NCI-H128 (cell line): ENCODE results near the gene SLC26A6.

ENCODE experiments used
- DNase-seq: peaks from one replicate; lab custom pipeline; 2025; ENCODE audit not compliant: unreplicated experiment; lab: John Stamatoyannopoulos, UW

Gene SLC26A6, protein sequence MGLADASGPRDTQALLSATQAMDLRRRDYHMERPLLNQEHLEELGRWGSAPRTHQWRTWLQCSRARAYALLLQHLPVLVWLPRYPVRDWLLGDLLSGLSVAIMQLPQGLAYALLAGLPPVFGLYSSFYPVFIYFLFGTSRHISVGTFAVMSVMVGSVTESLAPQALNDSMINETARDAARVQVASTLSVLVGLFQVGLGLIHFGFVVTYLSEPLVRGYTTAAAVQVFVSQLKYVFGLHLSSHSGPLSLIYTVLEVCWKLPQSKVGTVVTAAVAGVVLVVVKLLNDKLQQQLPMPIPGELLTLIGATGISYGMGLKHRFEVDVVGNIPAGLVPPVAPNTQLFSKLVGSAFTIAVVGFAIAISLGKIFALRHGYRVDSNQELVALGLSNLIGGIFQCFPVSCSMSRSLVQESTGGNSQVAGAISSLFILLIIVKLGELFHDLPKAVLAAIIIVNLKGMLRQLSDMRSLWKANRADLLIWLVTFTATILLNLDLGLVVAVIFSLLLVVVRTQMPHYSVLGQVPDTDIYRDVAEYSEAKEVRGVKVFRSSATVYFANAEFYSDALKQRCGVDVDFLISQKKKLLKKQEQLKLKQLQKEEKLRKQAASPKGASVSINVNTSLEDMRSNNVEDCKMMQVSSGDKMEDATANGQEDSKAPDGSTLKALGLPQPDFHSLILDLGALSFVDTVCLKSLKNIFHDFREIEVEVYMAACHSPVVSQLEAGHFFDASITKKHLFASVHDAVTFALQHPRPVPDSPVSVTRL

DNA sequence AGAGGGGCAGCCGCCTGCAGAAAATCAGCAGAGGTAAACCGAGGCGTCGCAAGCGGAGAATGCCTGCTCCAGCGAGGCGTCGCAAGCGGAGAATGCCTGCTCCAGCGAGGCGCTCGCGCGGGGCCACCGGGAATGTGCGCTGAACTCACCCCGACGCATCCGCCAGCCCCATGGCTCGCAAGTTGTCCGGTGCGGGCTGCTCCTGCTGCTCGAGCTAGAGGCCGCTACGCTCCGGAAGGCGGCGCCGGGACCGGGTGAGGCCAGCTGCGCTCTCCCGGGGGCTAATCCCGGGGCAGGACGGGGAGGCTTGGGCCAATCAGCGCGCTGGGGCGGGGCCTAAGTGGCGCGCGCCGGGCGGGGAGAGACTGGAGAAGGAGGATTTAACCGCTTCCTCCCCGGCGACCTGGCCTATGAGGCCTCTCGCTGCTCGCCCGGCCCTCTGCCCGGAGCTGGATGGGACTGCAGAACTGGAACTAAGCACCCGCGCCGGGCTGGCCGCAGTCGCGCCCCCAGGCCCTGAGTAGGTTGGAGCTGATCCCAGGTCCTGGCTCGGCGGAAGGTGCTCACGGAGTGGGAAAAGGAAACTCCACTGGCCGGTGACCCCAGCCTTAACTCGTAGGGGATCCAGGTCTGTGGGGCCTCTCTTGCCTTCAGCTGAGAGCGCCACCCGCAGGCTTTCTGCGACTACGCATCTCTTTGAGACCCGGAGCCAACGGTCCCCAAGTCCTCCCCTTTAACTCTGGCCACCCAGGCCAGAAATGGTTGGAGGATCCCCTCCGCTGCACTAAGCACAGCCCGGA lies at the start of gene SLC26A6:
TSS of gene SLC26A6 (minus strand) at position 240 of the 800 bp plus-strand sequence. CDS start at position 172, 68 bp downstream.
- peak; percentile 81 for DNase-seq

DNA sequence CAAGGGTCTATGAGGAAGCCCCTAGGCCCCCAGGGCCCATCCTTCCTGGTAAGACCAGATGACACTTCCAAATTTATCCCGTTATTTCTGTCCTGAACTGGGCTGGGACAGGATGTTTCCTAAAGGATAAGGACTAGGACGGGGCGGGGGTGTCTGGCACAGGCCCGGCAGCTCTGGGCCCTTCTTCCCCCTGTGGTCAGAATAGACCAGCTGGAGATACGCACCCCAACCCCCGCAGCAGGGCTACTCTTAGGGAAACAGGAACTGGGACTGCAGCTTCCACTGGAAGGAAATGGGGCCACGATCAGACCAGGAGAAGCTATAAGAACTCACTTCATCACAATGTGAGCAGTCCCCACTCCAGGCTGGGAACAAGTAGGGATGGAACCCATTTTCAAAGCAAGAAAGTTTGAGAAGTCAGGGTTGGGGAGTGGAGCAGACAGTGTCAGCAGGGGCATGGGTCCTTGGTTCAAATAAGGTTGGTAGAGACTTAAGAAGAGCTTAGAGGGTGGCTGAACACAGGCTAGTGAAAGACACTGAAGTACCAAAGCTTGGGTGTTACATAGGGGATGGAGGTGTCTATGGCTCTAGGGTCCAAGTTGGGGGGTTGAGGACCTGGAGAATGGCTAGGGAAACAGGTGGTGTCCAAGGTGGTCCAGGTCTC lies 49.4 kb upstream of the SLC26A6 start:
- DNase-seq = no peak

DNA sequence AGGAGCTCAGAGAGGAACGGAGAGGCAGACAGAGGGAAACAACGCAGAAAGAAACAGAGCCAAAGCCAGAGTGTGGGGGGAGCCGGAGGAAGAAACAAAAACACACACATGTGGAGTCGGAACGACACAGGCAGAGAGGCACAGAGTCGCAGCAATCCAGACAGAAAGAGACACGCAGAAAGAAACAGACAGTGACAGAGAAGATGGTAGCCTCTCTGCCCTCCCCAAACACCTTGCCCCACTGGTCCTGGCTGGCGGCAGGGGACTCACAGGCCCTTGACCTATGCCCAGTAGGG lies 48.7 kb upstream of the SLC26A6 start:
- DNase-seq = no peak

DNA sequence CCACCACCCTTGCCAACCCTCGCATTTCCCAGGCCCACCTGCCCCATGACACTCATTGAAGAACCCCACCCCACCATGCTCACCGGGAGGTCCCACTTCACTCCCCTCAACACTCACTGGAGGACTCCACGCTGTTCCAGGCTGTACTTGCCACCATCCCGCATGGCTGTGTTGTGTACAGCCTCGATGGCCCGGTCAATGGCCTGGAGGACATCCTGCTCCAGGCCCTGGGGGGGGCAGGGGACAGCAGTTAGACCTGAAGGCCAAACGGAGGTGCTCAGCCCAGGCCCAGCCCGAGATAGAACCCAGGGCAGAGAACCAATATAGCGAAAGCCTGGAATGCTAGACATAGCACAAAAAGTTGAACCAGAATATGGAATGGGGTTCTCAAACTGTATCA lies 47.5 kb upstream of the SLC26A6 start:
- no peak for DNase-seq

DNA sequence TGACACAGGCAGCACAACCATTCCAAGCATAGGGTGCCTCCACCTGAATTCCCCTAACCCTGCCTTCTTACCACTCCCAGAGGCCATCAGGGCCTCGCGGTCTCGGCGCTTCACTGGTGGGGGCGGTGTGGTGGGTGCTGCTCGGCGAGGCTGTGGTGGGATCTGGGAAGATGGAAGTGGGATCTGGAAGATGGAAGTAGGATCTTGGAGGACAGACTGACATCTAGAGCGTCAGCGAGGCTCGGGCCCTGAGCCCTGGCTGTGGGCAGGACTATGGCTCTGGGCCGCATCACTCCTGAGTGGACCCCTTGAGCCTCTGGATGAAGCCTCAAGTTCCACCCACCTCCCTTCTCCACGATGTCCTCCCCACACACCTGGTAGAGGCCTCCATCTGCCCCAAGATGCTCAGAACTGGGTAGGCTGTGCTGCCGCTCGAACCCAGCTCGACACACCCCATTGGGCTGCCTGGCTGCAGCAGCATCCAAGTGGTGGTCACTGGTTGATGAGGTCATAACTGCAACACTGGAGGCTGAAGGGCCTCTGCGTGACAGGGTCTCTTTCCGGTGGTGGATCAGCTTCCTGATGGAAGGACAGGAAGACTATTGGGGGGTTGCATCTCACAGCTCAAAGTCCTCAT lies 46.8 kb upstream of the SLC26A6 start:
- DNase-seq = no peak

DNA sequence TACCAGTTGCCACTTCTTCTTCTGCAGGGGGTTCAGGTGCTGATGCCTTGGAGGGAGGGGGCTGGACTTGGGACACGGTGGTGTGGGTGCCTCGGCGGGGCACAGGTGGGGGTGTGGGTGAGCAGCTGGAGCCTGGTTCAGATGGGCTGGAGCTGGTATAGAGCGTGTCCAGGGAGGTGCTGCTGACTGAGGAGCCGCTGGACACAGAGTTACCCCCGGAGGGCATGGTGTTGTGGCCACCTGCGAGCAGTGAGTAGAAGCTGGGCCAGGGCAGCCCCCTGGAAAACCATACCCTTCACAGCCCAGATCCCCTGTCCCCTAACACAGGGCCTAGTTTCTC lies 46.2 kb upstream of the SLC26A6 start:
- no peak for DNase-seq

DNA sequence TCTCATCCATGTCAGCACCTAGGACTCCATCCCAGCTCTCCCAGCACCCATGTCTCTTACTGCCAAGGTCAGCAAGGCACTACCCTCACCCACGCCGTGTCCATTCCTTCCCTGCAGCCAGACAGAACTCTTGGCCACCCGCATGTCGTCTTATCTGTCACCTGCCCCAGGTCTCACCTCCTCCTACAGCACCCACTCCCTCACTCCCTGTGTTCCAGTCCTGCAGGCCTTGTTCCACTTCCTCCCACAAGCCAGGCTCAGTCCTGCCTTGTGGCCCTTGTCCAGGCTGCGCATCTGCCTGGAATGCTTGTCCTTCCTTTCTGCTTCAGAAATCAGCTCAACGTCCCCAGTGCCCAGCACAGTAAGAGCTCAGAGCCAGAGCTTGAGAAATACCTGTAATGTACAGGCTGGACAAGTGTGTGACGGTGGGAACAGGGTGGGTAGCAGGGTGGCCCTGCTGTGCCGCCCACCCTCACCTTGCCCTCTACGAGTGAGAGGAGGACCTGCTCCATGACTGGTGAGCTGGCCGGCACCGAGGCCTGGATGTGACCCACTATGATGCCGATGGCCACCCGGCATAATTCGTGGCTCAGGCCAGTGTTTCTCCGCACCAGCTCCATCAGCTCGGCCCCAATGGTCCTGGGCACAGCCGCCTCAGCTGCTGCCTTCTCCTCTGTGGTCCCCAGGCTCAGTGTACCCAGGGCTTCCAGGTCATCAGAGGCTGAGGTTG lies 45.7 kb upstream of the SLC26A6 start:
- no peak for DNase-seq

DNA sequence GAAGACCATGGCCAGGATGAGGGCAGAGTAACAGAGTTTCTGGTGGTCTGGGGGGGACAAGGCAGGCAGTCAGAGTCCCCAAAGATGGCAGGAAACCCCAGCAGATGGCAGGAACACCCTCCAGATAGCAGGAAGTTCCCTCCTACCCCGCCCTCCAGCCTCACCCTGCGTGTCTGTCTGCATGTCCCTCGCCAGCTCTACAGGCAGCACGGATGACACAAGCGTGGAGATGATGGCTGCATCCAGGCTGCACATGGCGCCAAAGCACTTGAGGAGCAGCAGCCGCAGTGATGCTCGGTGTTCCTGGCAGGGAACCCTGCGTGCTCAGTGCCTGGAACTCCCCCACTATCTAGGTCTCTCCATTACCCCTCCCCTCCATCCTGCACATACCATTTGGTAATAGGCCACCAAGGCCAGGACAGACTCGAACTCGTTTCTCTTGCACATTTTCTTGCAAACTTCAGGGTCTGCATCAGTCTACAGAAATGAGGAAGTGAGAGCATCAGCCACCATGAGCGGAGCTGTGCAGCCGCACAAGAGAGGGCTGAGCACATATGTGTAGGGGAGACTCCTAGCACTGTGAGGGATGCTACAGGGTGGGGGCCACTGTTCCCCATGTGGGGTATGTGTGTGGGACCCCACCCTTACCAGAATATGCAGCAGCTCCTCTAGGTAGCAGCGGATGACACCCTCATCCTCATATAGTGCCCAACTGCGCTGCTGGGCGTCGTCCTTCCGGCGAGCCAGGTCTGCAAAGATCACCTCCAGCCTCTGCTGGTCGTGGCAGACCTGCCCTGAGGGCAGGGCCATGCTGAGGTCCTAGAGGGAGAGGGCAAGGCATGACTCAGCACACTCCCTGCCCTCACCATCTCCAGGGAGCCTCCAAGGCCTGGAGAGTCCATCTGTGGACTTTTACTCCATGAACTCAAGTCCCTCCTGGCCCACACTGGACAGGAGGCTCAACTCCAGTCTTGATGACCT lies 44.4 kb upstream of the SLC26A6 start:
- DNase-seq = no peak

DNA sequence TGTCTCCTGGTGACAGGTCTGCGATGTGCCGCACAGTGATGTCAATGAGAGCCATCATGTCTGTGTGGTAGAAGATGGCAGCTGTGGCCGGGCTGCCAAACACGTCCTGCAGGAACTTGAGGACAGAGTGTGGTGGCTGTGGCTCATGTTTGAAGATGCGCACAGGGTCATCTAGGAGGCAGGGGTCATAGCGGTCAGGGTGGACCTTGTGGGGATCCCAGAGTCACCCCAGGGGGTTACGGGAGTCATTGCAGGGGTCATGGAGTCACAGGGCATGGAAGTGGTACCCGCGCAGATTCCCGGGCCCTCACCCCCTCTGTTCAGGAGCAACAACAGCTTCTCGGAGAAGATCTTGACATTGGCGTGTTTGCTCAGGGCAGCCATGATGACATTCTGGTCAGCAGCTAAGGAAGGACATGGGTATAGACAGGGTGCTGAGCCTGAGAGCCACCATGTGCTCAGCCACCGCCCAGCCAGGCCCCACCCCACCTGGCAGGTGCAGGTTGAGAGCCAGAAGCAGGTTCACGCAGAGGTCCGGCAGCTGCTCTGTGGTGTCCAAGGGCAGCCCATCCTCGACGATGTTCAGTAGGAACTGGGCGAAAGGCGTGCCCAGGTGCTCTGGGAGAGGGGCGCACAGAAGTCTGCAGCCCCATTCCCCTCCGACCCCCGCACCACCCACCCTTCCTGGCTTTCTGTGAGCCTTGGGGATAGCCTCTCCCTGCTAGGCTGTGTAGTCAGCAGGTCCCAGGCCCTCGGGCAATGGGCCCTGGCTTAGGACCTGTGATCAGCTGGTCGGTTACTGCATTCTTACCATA lies 43.5 kb upstream of the SLC26A6 start:
- no peak for DNase-seq

DNA sequence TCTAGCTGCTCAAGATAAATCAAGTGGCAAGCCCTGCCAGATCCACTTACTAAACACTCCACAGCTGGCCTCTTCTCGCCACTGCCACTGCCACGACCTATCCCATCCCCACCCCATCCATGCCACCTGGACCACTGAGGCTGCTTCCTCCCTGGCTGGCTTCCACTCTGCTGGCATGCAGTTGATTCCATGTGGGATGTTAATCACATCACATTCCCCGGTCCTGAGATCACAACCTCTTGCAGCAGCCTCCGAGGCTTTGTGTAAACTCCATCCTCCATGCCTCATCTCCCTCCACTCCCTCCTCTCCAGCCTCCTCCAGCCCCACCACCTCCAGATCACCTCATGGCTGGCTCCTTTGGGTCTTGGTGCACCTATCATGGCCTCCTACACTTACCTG lies 42.8 kb upstream of the SLC26A6 start:
- DNase-seq = no peak

DNA sequence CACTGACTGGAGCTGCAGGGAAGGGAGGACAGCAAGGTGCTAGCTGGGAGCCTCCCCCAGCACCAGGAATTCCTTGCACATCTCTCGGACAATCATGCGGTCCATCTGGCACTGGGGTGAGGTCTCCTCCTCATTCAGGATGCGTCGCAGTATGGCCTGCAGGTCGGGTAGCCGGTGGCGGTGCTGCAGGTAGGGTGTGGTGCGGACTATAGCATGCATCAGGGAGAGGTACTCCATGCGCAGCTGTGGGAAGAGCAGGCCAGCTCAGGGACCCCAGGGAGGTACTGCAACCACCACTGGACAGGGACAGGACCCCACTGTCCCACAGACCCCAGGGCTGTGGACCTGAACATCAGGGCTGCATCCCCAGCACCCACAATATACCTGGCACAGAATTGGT lies 39.2 kb upstream of the SLC26A6 start:
- no peak for DNase-seq

DNA sequence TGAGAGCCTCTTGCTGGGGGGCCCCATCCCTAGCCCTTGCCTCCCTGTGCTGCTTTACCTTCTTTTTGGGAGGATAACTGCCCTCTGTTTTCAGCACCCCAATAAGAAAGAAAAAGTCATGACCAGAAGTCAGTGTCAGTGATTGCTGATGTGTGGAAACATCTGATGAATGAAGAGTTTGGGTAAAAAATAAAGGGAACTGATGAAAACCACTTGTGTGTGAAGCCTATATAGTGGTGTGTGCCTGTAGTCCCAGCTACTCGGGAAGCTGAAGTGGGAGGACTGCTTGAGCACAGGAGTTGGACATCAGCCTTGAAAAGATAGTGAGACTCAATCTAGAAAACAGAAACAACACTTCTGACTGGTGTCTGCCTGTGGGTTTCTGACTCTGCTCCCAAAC lies 37.3 kb upstream of the SLC26A6 start:
- no peak for DNase-seq

DNA sequence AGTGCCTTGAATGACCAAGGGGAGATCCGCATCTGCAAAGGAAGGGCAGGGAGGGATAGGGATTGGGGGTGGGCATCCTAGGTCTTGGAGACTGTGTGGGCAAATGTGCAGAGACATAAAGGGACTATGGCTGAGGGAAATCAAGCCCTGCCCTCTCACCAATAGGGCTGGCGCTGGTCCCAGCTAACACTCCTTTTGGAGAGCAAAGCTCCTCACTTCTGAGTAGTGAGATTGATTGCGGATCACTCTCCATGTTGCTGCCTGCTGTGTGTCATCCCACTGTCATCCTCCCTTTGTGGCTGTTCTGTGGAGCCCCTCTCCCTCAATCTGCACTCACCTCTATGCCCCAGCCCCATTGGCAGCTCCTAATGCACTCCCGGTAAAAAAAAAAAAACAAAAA lies 29.7 kb upstream of the SLC26A6 start:
- no peak for DNase-seq

DNA sequence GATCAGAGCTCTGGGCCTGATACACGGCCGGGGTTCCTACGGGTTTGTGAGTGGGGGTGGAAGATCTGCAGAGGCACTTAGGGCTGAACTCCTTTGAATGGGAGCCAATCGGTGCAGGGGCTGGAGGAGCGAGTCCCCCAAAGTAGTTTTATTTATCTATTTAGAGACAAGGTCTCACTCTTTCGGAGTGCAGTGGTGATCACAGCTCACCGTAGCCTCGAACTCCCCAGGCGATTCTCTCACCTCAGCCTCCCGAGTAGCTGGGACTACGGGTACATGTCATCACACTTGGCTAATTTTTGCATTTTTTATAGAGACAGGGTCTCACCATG lies 29.0 kb upstream of the SLC26A6 start:
- no peak for DNase-seq

DNA sequence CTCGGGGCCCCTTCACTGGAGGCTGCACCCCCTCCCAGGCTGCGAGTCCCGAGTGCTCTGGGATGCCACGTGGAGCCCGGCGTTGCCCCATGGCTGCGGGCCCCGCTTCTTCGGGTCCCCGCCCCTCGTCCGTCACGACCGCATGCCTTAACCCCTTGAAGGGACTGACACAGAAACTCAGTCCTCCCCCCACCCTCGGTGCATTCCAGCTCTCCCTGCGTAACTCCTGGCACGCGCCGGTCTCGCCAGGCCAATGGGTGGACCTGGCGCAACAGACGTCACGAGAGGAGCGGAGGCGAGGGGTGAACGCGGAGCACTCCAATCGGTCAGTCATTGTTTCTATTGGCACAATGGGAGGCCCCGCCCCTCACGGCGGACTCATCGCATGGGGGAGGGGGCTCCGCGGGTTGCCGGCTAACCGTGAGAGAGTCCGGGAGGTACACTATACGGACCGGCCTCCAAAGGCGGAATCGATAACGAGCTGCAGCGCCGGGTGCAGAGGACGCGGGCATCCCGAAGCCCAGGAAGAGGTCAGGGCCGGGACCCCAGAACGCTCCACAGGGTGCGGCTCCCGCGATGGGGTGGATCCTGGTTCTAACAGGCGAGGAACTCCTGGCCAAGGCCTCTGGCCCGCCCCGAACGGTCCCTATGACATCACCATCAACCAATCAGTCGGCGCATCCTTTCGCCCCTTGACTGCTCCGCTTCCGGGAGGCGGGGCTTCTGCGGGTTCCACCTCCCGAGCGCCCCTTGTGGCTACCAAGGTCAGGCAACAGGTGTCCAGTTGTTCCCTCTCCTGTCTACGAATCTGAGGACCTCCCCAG lies 28.4 kb upstream of the SLC26A6 start:
- DNase-seq = peak; percentile 89

DNA sequence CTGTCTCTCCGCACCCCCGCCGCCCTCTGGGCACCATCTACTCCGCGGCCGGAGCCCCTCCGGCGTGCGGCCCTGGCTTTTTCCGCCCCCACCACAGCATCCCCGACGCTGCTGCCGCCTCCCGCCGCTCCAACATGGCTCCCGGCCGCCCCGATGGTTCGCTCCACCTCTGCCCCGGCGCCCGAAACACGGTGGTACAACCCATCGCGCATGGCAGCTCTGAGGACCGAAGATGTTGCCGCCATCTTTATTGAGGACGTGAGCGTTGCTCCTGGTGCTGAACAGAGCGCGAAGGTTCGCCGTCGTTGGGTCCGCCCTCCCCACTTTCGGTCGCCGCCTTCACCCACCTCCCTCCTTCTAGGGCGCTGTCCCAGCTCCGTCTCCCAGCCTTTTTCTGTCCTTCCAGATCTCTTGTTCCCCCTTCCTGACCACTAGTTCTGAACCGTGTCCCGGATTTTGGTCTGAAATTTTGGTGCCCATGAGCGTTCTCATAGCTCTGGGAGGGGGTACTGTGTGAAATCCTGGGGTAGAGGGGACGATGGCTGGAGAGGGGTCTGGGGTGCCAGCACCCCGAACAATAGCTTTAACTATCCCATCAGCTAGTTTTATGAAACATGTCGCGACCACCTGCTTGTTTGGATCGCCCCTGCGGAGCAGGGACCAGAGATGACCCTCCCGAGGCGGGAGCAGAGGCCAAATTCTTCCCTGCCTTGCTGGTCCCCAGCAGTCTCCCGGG lies 27.7 kb upstream of the SLC26A6 start, which contains the start of gene CELSR3:
TSS of gene CELSR3 (minus strand) at position 134 of the 736 bp plus-strand sequence. CDS start 252 bp downstream, outside the sequence.
- peak; percentile 70 for DNase-seq
